IMR-90 (cell line): Measurements from ENCODE around the gene TCF20. TPM values are rescaled to one million over a fixed set of nuclear protein-coding genes. Genes with fewer than 3 reads are reported as not detected.

Source experiments
- ATAC-seq: fragments of 200-7000 bp; cut with Tn5 transposase; 2 replicates; pipeline ENCODE4 v1.9.1; 2020; ENCODE audit warnings: low read depth, mild to moderate bottlenecking, moderate library complexity
- BruUV-seq: library from RNA; stranded (reverse); fragments of 400-500 nt; replicated peaks from 2 replicates; lab custom pipeline; 2021; lab: Mats Ljungman, UMichigan
- CTCF ChIA-PET: fragments of 300-600 bp; formaldehyde crosslinking; extraction: SDS; loops from one replicate; lab custom pipeline; 2021; ENCODE audit warnings: antibody characterized with exemption; lab: Yijun Ruan, JAX
- POLR2A ChIA-PET: fragments of 300-600 bp; sonication (Branson Sonifier 250); formaldehyde crosslinking; loops from one replicate; lab custom pipeline; 2022; ENCODE audit warnings: antibody characterized with exemption; ENCODE audit not compliant: unreplicated experiment; lab: Charles Lee
- DNase-seq: peaks from one replicate; pipeline ENCODE4 v3.0.0; 2013
- H2AFZ ChIP-seq: replicated peaks from 2 replicates; pipeline ENCODE3; 2013; ENCODE audit warnings: low read length, mild to moderate bottlenecking; ENCODE audit not compliant: poor library complexity
- H2AK5ac ChIP-seq: 2 replicates; pipeline ENCODE4 v1.6.1; 2013; ENCODE audit warnings: low read depth, low read length, inconsistent platforms
- H2AK9ac ChIP-seq: replicated peaks from 2 replicates; pipeline ENCODE3; 2013; ENCODE audit warnings: mild to moderate bottlenecking, low read depth, low read length, moderate library complexity; ENCODE audit not compliant: poor library complexity
- H2BK120ac ChIP-seq: 2 replicates; pipeline ENCODE4 v1.6.1; 2013; ENCODE audit warnings: low read depth, low read length, inconsistent platforms
- H2BK15ac ChIP-seq: 3 replicates; pipeline ENCODE4 v1.6.1; 2013; ENCODE audit warnings: low read depth, low read length, inconsistent platforms
- H2BK20ac ChIP-seq: 2 replicates; pipeline ENCODE4 v1.6.1; 2013; ENCODE audit warnings: low read depth, mild to moderate bottlenecking, inconsistent platforms, low read length, moderate library complexity
- H2BK5ac ChIP-seq: 2 replicates; pipeline ENCODE4 v1.6.1; 2013; ENCODE audit warnings: mild to moderate bottlenecking, low read depth, low read length, inconsistent platforms; ENCODE audit not compliant: poor library complexity, severe bottlenecking
- H3K14ac ChIP-seq: replicated peaks from 2 replicates; pipeline ENCODE4 v1.6.1; 2013; ENCODE audit warnings: low read depth, low read length, inconsistent platforms
- H3K18ac ChIP-seq: 2 replicates; pipeline ENCODE4 v1.6.1; 2013; ENCODE audit warnings: low read depth, low read length, control low read depth
- H3K23ac ChIP-seq: 2 replicates; pipeline ENCODE4 v1.6.1; 2013; ENCODE audit warnings: low read depth, low read length, inconsistent platforms
- H3K27ac ChIP-seq: 2 replicates; pipeline ENCODE4 v1.5.1; 2013; ENCODE audit warnings: mild to moderate bottlenecking, control low read depth, low read length; ENCODE audit not compliant: insufficient read depth
- H3K27me3 ChIP-seq: 2 replicates; pipeline ENCODE4 v1.6.1; 2013; ENCODE audit warnings: low read length; ENCODE audit not compliant: control insufficient read depth, insufficient read depth
- H3K36me3 ChIP-seq: 2 replicates; pipeline ENCODE4 v1.6.1; 2013; ENCODE audit warnings: low read length, mixed read lengths; ENCODE audit not compliant: control insufficient read depth, insufficient read depth
- H3K4ac ChIP-seq: 2 replicates; pipeline ENCODE4 v1.6.1; 2013; ENCODE audit warnings: low read depth, low read length, inconsistent platforms
- H3K4me1 ChIP-seq: 2 replicates; pipeline ENCODE4 v1.6.1; 2013; ENCODE audit warnings: low read length, mixed read lengths; ENCODE audit not compliant: control insufficient read depth, insufficient read depth
- H3K4me2 ChIP-seq: 2 replicates; pipeline ENCODE4 v1.6.1; 2013; ENCODE audit warnings: low read depth, mild to moderate bottlenecking, control low read depth, low read length, moderate library complexity
- H3K4me3 ChIP-seq: 2 replicates; pipeline ENCODE4 v1.5.1; 2013; ENCODE audit warnings: low read depth, mild to moderate bottlenecking, control low read depth, low read length, moderate library complexity; ENCODE audit not compliant: insufficient read depth
- H3K56ac ChIP-seq: 2 replicates; pipeline ENCODE4 v1.6.1; 2013; ENCODE audit warnings: low read length, inconsistent platforms; ENCODE audit not compliant: insufficient read depth; ENCODE audit errors: extremely low read depth
- H3K79me1 ChIP-seq, 2 experiments: 2 replicates each; pipeline ENCODE4 v1.6.1; 2013; ENCODE audit warnings: low read length in 2 of 2, inconsistent platforms in 1 of 2, low read depth in 1 of 2
- H3K9ac ChIP-seq: 2 replicates; pipeline ENCODE4 v1.6.1; 2013; ENCODE audit warnings: low read depth, low read length, control low read depth
- H3K9me1 ChIP-seq: 2 replicates; pipeline ENCODE4 v1.6.1; 2013; ENCODE audit warnings: low read length, inconsistent platforms; ENCODE audit not compliant: insufficient read depth
- H3K9me3 ChIP-seq: 2 replicates; pipeline ENCODE4 v1.6.1; 2013; ENCODE audit warnings: low read length; ENCODE audit not compliant: control insufficient read depth, insufficient read depth
- H4K20me1 ChIP-seq: 2 replicates; pipeline ENCODE4 v1.6.1; 2013; ENCODE audit warnings: low read length, inconsistent platforms; ENCODE audit not compliant: insufficient read depth
- H4K5ac ChIP-seq: 2 replicates; pipeline ENCODE4 v1.6.1; 2013; ENCODE audit warnings: mild to moderate bottlenecking, low read depth, low read length, control low read depth
- H4K8ac ChIP-seq, 2 experiments: 2 replicates each; pipeline ENCODE4 v1.6.1; 2013; ENCODE audit warnings: low read depth in 2 of 2, low read length in 2 of 2, control low read depth in 1 of 2, inconsistent platforms in 1 of 2
- H4K91ac ChIP-seq: 2 replicates; pipeline ENCODE4 v1.6.1; 2013; ENCODE audit warnings: low read depth, low read length, inconsistent platforms; ENCODE audit not compliant: insufficient read depth
- WGBS, 2 experiments: methylation state at CpG; one replicate each; pipeline versions ENCODE4 v1.1.5 to v1.1.7; 2013; ENCODE audit warnings: missing lambda C conversion rate in 2 of 2; ENCODE audit not compliant: insufficient read length in 1 of 2; ENCODE audit errors: extremely low coverage in 2 of 2; 5-methylcytosine and 5-hydroxymethylcytosine counted together
- dilution Hi-C: fragments of 300-500 bp; cut with HindIII; formaldehyde crosslinking; loops from one replicate; pipeline ENCODE4 v1.14.3; 2018; ENCODE audit warnings: low sequenced_read_pairs; ENCODE audit not compliant: unreplicated experiment
- in situ Hi-C: fragments of 300-500 bp; cut with MboI; formaldehyde crosslinking; loops from 3 replicates; pipeline ENCODE4 v1.14.3; 2019; ENCODE audit warnings: low sequenced_read_pairs, inconsistent platforms, mixed read lengths
- intact Hi-C: fragments of 100-400 bp; cut with micrococcal nuclease; formaldehyde crosslinking; loops from 2 replicates; pipeline ENCODE4 v1.10.0; 2022
- polyA plus RNA-seq, 3 experiments: library from polyadenylated mRNA; depleted of rRNA; stranded (reverse); fragments of >200 nt; gene quantifications; 2 replicates each; pipeline ENCODE4 v1.2.3, GENCODE V29; 2012; ENCODE audit warnings: low replicate concordance in 1 of 3
- total RNA-seq: library from RNA; depleted of rRNA; stranded (reverse); fragments of >200 nt; gene quantifications from 2 replicates; pipeline ENCODE4 v1.2.3, GENCODE V29; 2012
- TF ChIP-seq, protein P1 (sequence below): fragments of 150-350 bp; IDR thresholded peaks from 2 replicates; pipeline ENCODE4 v1.6.1; 2016; ENCODE audit warnings: low read depth, mild to moderate bottlenecking, low read length, moderate library complexity, borderline replicate concordance

Gene TCF20
- total and polyA plus RNA-seq, 2 of the 4 experiments (the other 2 are of a cell fraction): 8.9 to 23.7 TPM

DNA sequence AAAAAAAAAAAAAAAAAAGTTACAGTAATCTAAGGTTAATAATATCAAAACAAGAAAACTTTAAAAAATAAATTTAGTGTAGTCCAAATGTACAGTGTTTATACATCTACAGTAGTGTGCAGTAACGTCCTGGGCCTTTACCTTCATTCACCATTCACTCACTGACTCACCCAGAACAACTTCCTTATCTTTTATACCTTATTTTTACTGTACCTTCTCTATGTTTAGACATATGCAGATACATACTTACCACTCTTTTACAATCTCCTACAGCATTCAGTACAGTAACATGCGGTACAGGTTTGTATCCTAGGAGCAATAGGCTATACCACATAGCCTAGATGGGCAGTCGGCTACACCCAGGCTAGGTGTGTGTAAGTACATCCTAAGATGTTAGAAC, 38.5 kb downstream of the TCF20 start:
- H2AFZ ChIP-seq: no peak overlapping the region
- no peak overlapping the region for H3K18ac ChIP-seq
- H3K9me3 ChIP-seq: no peaks in the 10 kb centered on the region
- H3K36me3 ChIP-seq: no peaks in the 10 kb centered on the region
- H4K20me1 ChIP-seq: peaks cover 62% of the 10 kb centered on the region
- no peak overlapping the region for H2BK15ac ChIP-seq
- no peak overlapping the region for H3K9ac ChIP-seq
- H3K27ac ChIP-seq: no peak overlapping the region
- H3K4ac ChIP-seq: no peak overlapping the region
- peaks cover 5% of the 10 kb centered on the region for H3K4me1 ChIP-seq
- no peak overlapping the region for H3K4me3 ChIP-seq
- POLR2A ChIA-PET: no interaction called here
- no peak overlapping the region for H2AK9ac ChIP-seq
- H3K27me3 ChIP-seq: no peaks in the 10 kb centered on the region
- H3K23ac ChIP-seq: no peak overlapping the region
- CTCF ChIA-PET: no interaction called here
- DNase-seq (no peak), ATAC-seq (no peak)
- no CpG with 5 or more reads among the region's 3 CpGs for WGBS, 2 experiments
- H3K56ac ChIP-seq: no peak overlapping the region
- H4K8ac ChIP-seq: no peak overlapping the region
- peaks cover 48 to 80% of the 10 kb centered on the region in 2 experiments for H3K79me1 ChIP-seq
- H3K14ac ChIP-seq: no peak overlapping the region
- no peak overlapping the region for H2AK5ac ChIP-seq
- no peak overlapping the region for H2BK20ac ChIP-seq
- dilution Hi-C loops: no loop called here
- H2BK5ac ChIP-seq: no peak overlapping the region
- in situ Hi-C loops: no loop called here
- H3K4me2 ChIP-seq: no peak overlapping the region
- peaks cover 14% of the 10 kb centered on the region for H3K9me1 ChIP-seq
- intact Hi-C loops: loop anchor here (5.0 kb wide), 1 partner anchor 45 kb away; no protein-coding TSS in a partner anchor
- no peak overlapping the region for H4K5ac ChIP-seq
- H2BK120ac ChIP-seq: no peak overlapping the region
- no TSS peak for BruUV-seq
- H4K91ac ChIP-seq: no peak overlapping the region
- TF ChIP-seq, protein P1, sequence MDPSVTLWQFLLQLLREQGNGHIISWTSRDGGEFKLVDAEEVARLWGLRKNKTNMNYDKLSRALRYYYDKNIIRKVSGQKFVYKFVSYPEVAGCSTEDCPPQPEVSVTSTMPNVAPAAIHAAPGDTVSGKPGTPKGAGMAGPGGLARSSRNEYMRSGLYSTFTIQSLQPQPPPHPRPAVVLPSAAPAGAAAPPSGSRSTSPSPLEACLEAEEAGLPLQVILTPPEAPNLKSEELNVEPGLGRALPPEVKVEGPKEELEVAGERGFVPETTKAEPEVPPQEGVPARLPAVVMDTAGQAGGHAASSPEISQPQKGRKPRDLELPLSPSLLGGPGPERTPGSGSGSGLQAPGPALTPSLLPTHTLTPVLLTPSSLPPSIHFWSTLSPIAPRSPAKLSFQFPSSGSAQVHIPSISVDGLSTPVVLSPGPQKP: no peak
